ENCODE data around the gene KIF18B. TPM values are rescaled to one million over a fixed set of nuclear protein-coding genes. Genes with fewer than 3 reads are reported as not detected.

KIF18B gene
- total and polyA plus RNA-seq, 2 donors (not counting 1 experiment from before 2014, with no cell fraction given), result 0.44 to 0.48 TPM

GRCh38 chr17:44909681-44910144 lies 37.9 kb downstream of the KIF18B start:
- DNase-seq, result no peak
- Histone ChIP-seq H3K36me3 (replicated peaks in 1 of 2; ENCODE audit: control extremely low read depth in 1 of 2, control insufficient read depth in 1 of 2, extremely low read depth in 1 of 2, insufficient read depth in 2 of 2, low read length in 1 of 2) (no peaks in the 10 kb centered on the region), H3K9ac (ENCODE audit: low read length) (no peak overlapping the region), H3K79me2 (ENCODE audit: control insufficient read depth, insufficient read depth, low read length) (no peaks in the 10 kb centered on the region), H3K9me3 (ENCODE audit: control extremely low read depth in 1 of 3, control insufficient read depth in 2 of 3, insufficient read depth in 1 of 3, low read length in 2 of 3) (peaks cover 0 to 7% (median 0%) of the 10 kb centered on the region in 3 donors), H3K4me1 (ENCODE audit: control insufficient read depth in 2 of 2, insufficient read depth in 2 of 2, low read length in 2 of 2) (peaks cover 9 to 13% of the 10 kb centered on the region in 2 donors), H2AFZ (ENCODE audit: insufficient read depth, low read depth, low read length, poor library complexity, severe bottlenecking) (no peak overlapping the region), H3K4me3 (ENCODE audit: control extremely low read depth in 1 of 5, extremely low read depth in 1 of 5, insufficient read depth in 1 of 5, low read depth in 2 of 5, low read length in 4 of 5) (no peak overlapping the region), H3K4me2 (replicated peaks; ENCODE audit: low read depth, low read length, poor library complexity, severe bottlenecking) (no peak overlapping the region), H4K20me1 (ENCODE audit: control insufficient read depth, insufficient read depth, low read length, poor library complexity, severe bottlenecking) (no peaks in the 10 kb centered on the region), H3K27me3 (replicated peaks in 1 of 4; ENCODE audit: control extremely low read depth in 1 of 4, control insufficient read depth in 3 of 4, insufficient read depth in 4 of 4, low read length in 3 of 4) (peaks cover 0 to 25% (median 8%) of the 10 kb centered on the region in 4 experiments), H3K27ac (ENCODE audit: low read length in 2 of 2) (no peak overlapping the region)
- no peak for ATAC-seq (ENCODE audit: low read depth)
- WGBS (ENCODE audit: insufficient coverage), result 93% methylated on average over 6 of the region's 11 CpGs
- CTCF ChIA-PET, result interaction anchor here (0.6 to 1.4 kb wide), 3 partner anchors 10 to 177 kb away, joined by 3 to 5 read pairs (median 3); no protein-coding TSS in a partner anchor
- TF ChIP-seq EZH2 (IDR thresholded peaks at IDR 0.05; ENCODE audit: borderline replicate concordance, insufficient read depth, low read depth, low read length, poor library complexity, severe bottlenecking) (no peak), CTCF (IDR thresholded peaks at IDR 0.05) (no peak)
- Mint-ChIP-seq H3K9me3 (ENCODE audit: insufficient read depth) (no peaks in the 10 kb centered on the region), H3K4me3 (no peak overlapping the region), H3K27me3 (peaks cover 48% of the 10 kb centered on the region), H3K4me1 (peaks cover 16% of the 10 kb centered on the region), H3K27ac (no peak overlapping the region)
- POLR2A ChIA-PET, result interaction anchor here (0.6 kb wide), 2 partner anchors 77 to 137 kb away, joined by 3 to 5 read pairs; no protein-coding TSS in a partner anchor
- intact Hi-C loops (cut with micrococcal nuclease), result no loop called here

- intact Hi-C loops (cut with micrococcal nuclease), result no loop called here
- WGBS (ENCODE audit: insufficient coverage), result 94% methylated on average over 8 of the region's 10 CpGs
- no peak overlapping the region for H3K9ac ChIP-seq (ENCODE audit: low read length)
- Mint-ChIP-seq H3K4me1 (peaks cover 16% of the 10 kb centered on the region), H3K4me3 (no peak overlapping the region), H3K27me3 (peaks cover 40% of the 10 kb centered on the region), H3K27ac (no peak overlapping the region), H3K9me3 (ENCODE audit: insufficient read depth) (no peaks in the 10 kb centered on the region)
- H3K9me3 ChIP-seq (ENCODE audit: control extremely low read depth in 1 of 3, control insufficient read depth in 2 of 3, insufficient read depth in 1 of 3, low read length in 2 of 3), result peaks cover 0 to 7% (median 0%) of the 10 kb centered on the region in 3 donors
- no peaks in the 10 kb centered on the region for H4K20me1 ChIP-seq (ENCODE audit: control insufficient read depth, insufficient read depth, low read length, poor library complexity, severe bottlenecking)
- H3K4me1 ChIP-seq (ENCODE audit: control insufficient read depth in 2 of 2, insufficient read depth in 2 of 2, low read length in 2 of 2), result peaks cover 9 to 13% of the 10 kb centered on the region in 2 donors
- ATAC-seq (ENCODE audit: low read depth) (no peak), DNase-seq (no peak)
- H3K79me2 ChIP-seq (ENCODE audit: control insufficient read depth, insufficient read depth, low read length), result no peaks in the 10 kb centered on the region
- H3K4me2 ChIP-seq (replicated peaks; ENCODE audit: low read depth, low read length, poor library complexity, severe bottlenecking), result no peak overlapping the region
- ChIA-PET POLR2A (no interaction called here), CTCF (no interaction called here)
- no peak overlapping the region for H3K27ac ChIP-seq (ENCODE audit: low read length in 2 of 2)
- TF ChIP-seq CTCF (IDR thresholded peaks at IDR 0.05) (no peak), EZH2 (IDR thresholded peaks at IDR 0.05; ENCODE audit: borderline replicate concordance, insufficient read depth, low read depth, low read length, poor library complexity, severe bottlenecking) (no peak)
- no peaks in the 10 kb centered on the region for H3K36me3 ChIP-seq (replicated peaks in 1 of 2; ENCODE audit: control extremely low read depth in 1 of 2, control insufficient read depth in 1 of 2, extremely low read depth in 1 of 2, insufficient read depth in 2 of 2, low read length in 1 of 2)
- peaks cover 0 to 25% (median 8%) of the 10 kb centered on the region in 4 experiments for H3K27me3 ChIP-seq (replicated peaks in 1 of 4; ENCODE audit: control extremely low read depth in 1 of 4, control insufficient read depth in 3 of 4, insufficient read depth in 4 of 4, low read length in 3 of 4)
- H3K4me3 ChIP-seq (ENCODE audit: control extremely low read depth in 1 of 5, extremely low read depth in 1 of 5, insufficient read depth in 1 of 5, low read depth in 2 of 5, low read length in 4 of 5), result no peak overlapping the region
- no peak overlapping the region for H2AFZ ChIP-seq (ENCODE audit: insufficient read depth, low read depth, low read length, poor library complexity, severe bottlenecking)
Measured at GRCh38 chr17:44908761-44909326, 38.7 kb downstream of the KIF18B start.
